ENCODE measurements around the gene POLR3H.

POLR3H gene

DNA sequence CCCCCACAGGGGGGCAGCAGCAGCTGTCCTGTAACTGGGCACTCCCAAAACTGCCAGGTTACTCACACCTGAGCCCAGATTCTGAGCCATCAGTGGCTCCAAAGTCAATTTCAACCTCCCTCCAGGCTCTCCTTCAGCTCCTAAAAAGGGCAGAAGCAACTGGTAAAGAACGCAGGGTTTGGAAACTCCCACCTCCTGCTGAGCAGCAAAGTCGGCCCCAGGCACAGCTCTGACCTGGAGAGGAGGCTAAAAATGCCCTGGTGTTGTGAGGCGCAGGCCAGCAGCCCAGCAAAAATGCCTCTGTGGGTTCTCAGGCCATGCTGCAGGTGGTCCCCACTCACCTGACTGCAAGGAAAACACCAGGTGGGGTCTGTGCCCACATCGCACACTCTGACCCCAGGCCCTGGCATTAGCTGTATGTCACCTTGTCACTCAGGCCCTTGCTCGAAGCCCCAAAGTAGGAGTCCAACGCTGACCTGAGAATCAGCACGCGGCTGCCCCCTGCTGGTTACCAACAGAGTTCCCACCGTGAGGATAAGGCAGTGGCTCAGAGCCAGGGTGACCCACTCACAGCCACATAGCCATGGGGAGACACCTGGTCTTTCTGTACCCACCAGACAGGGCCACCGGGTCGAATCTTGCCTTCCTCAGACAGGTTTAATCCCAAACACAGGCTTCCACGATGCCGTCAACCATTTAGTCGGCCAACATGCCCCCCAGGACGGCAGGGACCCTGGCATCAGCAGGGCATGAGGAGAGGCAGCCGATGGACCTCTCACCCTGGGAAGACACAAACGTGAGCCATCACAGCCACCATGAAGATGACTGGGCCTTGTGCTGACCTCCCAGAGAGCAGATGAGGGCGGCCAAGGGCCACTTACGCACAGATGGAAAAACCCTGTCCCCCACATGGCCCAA, 11.1 kb downstream of the POLR3H start:
- DNase-seq, result peak; percentile 57

- DNase-seq, result no peak
These were observed 12.4 kb downstream of the POLR3H start for GRCh38 chr22:41531715-41532477.

- DNase-seq, result no peak
These were observed 13.2 kb downstream of the POLR3H start for GRCh38 chr22:41530890-41531714.

GRCh38 chr22:41528938-41529561, 15.2 kb downstream of the POLR3H start:
- DNase-seq, result no peak

GRCh38 chr22:41528132-41528766, 16.0 kb downstream of the POLR3H start:
- no peak for DNase-seq

GRCh38 chr22:41526830-41527799, 17.2 kb downstream of the POLR3H start:
- DNase-seq, result no peak

GRCh38 chr22:41526226-41526829, 17.9 kb downstream of the POLR3H start:
- DNase-seq, result no peak

GRCh38 chr22:41525450-41526225, 18.6 kb downstream of the POLR3H start:
- DNase-seq, result no peak

GRCh38 chr22:41524809-41525449, 19.3 kb downstream of the POLR3H start:
- DNase-seq, result no peak

DNA sequence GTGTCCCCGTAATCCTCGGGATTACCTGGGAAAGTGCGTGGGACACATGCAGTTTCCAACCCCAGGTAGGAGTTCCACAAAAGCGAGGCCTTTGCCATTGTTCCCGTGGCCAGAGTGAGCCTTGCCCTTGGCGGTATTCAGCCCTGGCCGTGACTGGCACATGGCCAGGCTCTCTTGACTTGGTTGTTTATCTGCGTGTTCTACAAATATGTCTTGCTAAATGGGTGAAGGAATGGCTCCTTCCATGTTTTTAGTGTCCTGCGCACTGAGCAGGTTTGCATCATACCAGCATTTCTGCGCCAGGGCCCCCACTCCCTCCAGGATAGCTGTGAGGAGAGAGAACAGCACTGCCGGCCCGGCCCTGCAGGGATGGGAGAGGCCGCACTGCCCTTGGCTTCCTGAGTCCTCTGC, 20.0 kb downstream of the POLR3H start:
- DNase-seq, result no peak

DNA sequence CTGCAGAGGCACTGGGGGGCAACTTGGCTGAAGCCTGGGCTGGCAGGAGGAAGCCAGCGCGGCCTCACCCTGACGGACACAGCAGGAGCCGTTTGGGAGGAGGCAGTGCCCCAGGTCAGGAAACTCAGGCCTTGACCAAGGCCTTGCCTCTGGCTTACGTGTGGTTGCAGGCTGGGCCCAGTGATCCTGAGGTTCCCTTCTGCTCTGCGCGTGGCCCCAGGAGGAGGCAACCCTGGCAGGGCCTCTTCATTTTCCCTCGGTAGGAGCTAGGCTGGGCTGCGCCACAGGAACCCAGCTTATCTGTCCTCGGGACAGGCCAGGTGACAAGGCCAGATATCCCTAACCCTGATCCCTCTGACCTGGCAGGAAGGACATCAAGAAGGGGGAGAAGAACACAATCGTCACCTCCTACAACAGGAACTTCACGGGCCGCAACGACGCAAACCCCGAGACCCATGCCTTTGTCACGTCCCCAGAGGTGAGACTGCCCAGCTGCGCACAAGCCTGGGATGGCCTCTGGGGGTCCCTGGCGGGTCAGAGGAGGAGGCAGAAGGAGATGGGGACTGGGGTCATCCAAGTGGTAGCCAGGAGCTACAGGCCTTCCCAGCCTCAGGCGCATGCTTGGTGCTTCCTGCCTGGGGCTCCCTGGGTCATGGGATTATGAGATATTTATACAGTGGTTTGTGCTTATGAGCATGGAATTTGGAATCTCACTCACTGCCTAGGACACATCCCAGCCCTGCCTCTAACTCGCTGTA, 20.6 kb downstream of the POLR3H start:
- no peak for DNase-seq

- DNase-seq, result no peak
These were observed 21.5 kb downstream of the POLR3H start for GRCh38 chr22:41522813-41523212.

DNA sequence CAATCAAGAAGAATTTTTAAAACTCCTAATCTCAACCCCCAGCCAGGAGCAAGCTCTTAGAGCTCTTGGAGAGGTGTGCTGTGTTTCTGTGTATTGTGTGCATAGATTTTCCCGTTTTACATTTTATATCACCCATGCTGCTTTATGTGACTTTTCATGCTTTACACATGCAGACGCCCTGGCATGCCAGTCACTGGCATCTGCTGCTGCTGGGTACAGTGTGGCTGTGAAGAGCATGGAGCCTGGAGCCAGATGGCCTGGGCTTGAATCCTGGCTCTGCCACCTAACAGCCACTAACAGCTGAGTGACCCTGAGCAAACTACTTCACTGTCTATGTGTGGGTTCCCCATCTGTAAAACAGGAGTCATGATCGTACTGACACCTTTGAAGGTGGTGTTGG, 23.1 kb downstream of the POLR3H start:
- no peak for DNase-seq

GRCh38 chr22:41518048-41518347, 26.3 kb downstream of the POLR3H start:
- DNase-seq, result no peak

DNA sequence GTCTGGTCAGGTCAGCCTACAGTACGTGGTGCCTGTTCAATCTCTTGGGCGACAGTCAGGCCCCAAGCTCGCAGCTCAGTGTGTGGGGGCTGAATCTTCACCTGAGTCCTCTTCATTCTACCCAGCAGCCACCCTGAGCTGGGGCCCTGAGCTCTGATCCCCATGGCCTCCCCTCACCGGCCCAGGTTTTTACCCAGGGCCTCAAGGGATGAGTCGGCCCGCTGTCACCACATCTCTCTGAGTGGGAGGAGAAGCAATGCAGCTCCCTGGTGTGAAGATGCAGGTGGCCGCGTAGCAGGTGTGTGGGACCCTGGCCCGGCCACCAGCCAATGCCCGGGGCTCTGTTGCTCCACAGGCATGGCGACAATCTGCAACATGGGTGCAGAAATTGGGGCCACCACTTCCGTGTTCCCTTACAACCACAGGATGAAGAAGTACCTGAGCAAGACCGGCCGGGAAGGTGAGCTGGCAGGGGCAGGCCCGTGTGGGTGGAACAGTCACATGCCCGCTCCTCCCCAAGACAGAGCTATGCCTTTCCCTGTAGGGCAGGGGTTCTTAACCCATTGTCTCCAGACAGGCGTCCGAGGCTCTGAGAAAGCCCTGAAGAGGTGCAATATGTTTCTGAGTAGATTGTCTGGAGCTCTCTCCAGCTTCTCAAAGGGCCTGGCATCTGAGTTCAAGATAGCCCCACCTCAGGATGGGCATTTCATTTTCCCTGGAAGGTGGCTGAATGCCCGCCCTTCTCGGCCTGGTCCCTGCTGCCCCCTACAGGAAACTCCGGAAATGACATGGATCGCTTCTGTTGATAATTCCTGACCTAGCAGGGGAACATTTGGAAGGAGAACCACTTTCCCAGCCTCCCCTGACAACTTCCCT, 26.9 kb downstream of the POLR3H start:
- peak; percentile 73 for DNase-seq

DNA sequence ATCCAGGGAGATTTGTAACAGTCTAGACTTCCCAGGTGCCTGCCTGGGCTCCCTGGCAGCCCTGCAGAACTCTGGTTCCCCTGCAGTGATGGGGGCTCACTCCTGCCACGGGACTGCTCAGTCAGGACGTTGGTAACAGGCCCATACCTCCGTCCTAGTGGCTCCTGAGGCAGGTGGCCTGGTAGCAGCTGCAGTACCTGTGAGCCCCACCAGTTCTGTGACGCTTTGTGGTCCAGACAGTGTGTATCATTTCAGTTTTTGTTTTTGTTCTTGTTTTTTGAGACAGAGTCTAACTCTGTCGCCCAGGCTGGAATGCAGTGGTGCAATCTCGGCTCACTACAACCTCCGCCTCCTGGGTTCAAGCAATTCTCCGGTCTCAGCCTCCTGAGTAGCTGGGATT, 27.8 kb downstream of the POLR3H start:
- no peak for DNase-seq

DNA sequence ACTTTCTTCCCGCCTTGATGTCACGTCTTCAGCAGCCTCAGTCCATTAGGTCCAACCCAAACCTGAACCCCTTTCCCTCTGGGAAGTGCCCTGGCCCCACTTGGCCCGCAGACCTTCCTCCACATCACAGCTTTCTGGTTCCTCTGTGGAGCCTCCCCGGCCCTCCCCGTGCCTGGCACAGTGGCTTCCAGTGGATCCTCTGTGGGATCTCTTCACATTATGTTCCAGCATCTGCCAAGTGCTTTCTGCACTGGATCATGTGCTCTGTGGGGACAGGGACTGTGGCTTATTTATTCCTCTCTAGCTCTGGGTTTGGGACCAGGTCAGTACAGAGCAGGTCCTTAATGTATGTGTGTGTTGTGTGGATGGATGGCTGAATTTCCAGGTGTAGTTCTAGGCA, 30.9 kb downstream of the POLR3H start:
- no peak for DNase-seq

All from right hindlimb (tissue), 1 donor.